Kidney epithelial cell (primary cell): ENCODE measurements around the gene PSMA7. TPM values are rescaled to one million over a fixed set of nuclear protein-coding genes. Genes with fewer than 3 reads are reported as not detected.
A peak's percentile ranks its signal among the peaks of the same experiment; 100 is the strongest.

Experiments used
- DNase-seq: peaks from one replicate; pipeline ENCODE4 v3.0.0-alpha.2; 2010; ENCODE audit warnings: low read depth
- H3K27me3 ChIP-seq: 2 replicates; pipeline ENCODE4 v1.6.0; 2011; ENCODE audit warnings: low read length; ENCODE audit not compliant: control insufficient read depth, insufficient read depth
- H3K36me3 ChIP-seq: 2 replicates; pipeline ENCODE4 v1.5.1; 2011; ENCODE audit warnings: low read length; ENCODE audit not compliant: control insufficient read depth, insufficient read depth
- H3K4me3 ChIP-seq: 2 replicates; pipeline ENCODE4 v1.5.1; 2011; ENCODE audit warnings: low read depth, mild to moderate bottlenecking, control low read depth, low read length
- total RNA-seq: library from RNA; depleted of rRNA; stranded (reverse); fragments of >200 nt; gene quantifications from 2 replicates; pipeline ENCODE4 v1.2.3, GENCODE V29; 2015
- TF ChIP-seq, protein P1 (sequence below): IDR thresholded peaks from 2 replicates; pipeline ENCODE4 v1.5.1; 2011; ENCODE audit warnings: mild to moderate bottlenecking, moderate library complexity, low read length, control low read depth, inconsistent platforms; ENCODE audit not compliant: insufficient read depth, poor library complexity, severe bottlenecking

PSMA7 gene
- total RNA-seq, 1 donor from 2014 or later: 420 TPM

DNA sequence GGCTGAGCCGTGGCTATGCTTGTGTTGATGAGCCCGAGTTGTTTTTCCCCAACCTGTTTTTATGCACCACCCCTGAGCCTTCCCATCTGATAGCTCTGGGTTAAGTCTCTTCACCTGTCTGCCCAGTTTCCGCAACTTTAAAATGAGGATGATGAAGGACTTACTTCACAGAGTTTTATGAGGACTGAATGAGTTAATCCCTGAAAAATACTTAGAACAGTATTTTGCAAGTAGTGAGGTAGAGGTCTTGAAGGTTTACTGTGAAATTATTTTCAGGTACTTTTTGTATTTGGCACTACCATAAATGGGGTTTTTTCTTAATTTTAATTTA, 42.9 kb upstream of the PSMA7 start:
- Histone ChIP-seq H3K36me3 (no peaks in the 10 kb centered on the region), H3K4me3 (no peak overlapping the region), H3K27me3 (no peaks in the 10 kb centered on the region)
- TF ChIP-seq, protein P1, sequence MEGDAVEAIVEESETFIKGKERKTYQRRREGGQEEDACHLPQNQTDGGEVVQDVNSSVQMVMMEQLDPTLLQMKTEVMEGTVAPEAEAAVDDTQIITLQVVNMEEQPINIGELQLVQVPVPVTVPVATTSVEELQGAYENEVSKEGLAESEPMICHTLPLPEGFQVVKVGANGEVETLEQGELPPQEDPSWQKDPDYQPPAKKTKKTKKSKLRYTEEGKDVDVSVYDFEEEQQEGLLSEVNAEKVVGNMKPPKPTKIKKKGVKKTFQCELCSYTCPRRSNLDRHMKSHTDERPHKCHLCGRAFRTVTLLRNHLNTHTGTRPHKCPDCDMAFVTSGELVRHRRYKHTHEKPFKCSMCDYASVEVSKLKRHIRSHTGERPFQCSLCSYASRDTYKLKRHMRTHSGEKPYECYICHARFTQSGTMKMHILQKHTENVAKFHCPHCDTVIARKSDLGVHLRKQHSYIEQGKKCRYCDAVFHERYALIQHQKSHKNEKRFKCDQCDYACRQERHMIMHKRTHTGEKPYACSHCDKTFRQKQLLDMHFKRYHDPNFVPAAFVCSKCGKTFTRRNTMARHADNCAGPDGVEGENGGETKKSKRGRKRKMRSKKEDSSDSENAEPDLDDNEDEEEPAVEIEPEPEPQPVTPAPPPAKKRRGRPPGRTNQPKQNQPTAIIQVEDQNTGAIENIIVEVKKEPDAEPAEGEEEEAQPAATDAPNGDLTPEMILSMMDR: no peak
- DNase-seq: no peak

DNA sequence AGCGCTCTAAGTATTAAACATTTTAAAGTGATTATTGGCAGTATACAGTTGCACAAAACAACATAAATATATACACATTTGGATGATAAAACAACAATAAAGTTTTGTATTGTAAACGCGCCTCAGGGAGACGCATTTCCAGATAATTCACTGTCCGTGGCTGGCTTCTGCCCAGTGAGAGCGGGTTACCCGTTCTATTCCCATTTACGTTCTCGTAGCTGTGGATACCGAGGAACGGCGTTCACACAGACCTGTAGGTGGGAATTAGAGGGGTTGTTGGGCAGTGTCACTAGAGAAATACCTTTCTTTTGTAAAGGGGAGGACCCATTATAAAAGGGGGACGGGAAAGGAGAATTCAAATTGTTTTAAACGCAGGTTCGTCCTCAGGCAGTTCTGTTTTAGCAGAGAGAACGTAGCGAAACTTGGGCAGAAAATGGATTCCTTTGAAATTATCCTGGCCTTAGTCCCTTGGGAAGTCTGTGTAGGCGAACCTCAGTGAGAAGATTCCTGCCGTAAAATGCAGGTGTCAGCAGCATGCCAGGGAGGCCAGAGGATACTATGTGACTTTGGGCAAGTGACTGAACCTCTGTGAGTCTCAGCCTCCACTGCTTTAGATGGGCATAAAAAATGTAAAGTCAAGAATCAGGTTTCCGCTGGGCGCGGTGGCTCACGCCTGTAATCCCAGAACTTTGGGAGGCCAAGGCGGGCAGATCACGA, 40.4 kb upstream of the PSMA7 start:
- H3K4me3 ChIP-seq: peak overlapping the region; percentile 73
- TF ChIP-seq, protein P1: no peak
- DNase-seq: no peak

GRCh38 chr20:62182469-62183425, 39.6 kb upstream of the PSMA7 start, which contains the start of gene MTG2:
Gene MTG2 (plus strand): TSS chr20:62183028. CDS start chr20:62193421, 10,393 bp downstream.
- H3K36me3 ChIP-seq: no peaks in the 10 kb centered on the region
- no peaks in the 10 kb centered on the region for H3K27me3 ChIP-seq
- TF ChIP-seq, protein P1: no peak
- H3K4me3 ChIP-seq: peak within 1 kb of the TSS; percentile 73
- DNase-seq: peak; percentile 83

More for the DNA sequence above, 40.4 kb upstream of the PSMA7 start:
- Histone ChIP-seq H3K36me3 (no peaks in the 10 kb centered on the region), H3K27me3 (no peaks in the 10 kb centered on the region)

- TF ChIP-seq, protein P1: no peak
- DNase-seq: no peak
- H3K4me3 ChIP-seq: peak overlapping the region; percentile 73
Measured at GRCh38 chr20:62181808-62182207, 38.6 kb upstream of the PSMA7 start.

DNA sequence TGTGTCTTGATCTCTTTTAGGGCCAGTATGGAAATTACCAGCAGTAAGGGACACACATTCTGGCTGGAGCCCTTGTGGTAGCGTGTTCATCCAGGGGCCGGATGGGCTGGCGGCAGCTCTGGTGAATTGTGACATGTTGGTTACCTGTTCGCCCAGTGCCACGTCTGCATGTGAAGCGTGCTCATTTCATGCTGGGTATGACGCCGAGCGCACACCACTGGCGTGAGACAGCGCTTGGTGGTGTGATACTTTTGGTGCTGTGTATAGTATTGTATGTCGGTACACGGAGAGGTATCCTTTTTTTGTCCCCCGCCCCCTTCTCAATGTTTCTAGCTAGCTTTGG, 35.9 kb upstream of the PSMA7 start:
- DNase-seq: no peak
- TF ChIP-seq, protein P1: no peak
- Histone ChIP-seq H3K27me3 (no peaks in the 10 kb centered on the region), H3K36me3 (no peaks in the 10 kb centered on the region), H3K4me3 (no peak overlapping the region)

More at GRCh38 chr20:62181808-62182207, 38.6 kb upstream of the PSMA7 start:
- Histone ChIP-seq H3K36me3 (no peaks in the 10 kb centered on the region), H3K27me3 (no peaks in the 10 kb centered on the region)
